Activated naive CD4-positive, alpha-beta T cell treated with anti-CD3 and anti-CD28 coated beads, Interleukin-2, amount 50 U/mL, for 16 hours (primary cell): Measurements from ENCODE around the gene HSDL1.

ENCODE experiments used
- DNase-seq: peaks from one replicate; pipeline ENCODE4 v3.0.0-alpha.2; 2020

Gene HSDL1

DNA sequence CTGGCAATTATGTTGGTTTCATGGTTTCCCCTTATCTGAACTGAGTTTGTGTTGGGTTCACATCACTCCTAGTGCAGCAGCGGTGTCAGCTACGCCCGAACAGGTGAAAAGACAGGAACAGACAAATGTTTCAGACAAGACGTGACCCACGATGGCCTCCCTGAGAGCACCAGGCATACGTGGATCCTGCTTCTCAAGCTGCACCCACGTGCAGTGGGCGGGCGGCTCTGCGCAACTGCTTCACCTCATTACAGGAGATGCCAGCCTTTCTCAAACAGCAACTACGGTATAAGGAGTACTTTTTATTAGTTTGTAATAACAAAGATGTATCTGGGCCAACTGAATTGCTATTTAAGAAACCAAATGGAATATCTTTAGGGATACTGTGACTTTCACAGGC lies 69.6 kb downstream of the HSDL1 start:
- no peak for DNase-seq

DNA sequence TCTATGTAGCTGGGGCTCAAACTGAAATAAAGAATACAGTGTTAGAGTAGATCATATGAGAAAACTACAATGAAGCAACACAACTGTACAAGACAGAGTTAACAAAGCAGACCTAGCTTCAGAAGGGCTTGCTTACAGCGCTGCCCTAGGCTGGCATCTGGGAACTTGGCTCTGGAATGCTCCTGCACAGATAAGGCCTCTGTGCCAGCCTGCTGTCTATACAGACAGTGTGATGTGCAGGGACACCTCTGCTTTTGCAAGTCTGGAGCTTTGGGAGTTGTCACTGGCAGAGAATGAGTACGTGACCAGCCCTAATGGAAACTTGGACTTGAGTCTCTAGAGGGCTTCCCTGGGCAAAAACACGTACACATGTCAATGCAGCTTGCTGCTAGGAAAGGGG lies 70.3 kb downstream of the HSDL1 start:
- no peak for DNase-seq
